ENCODE measurements around the gene ALDH3A2.

DNA sequence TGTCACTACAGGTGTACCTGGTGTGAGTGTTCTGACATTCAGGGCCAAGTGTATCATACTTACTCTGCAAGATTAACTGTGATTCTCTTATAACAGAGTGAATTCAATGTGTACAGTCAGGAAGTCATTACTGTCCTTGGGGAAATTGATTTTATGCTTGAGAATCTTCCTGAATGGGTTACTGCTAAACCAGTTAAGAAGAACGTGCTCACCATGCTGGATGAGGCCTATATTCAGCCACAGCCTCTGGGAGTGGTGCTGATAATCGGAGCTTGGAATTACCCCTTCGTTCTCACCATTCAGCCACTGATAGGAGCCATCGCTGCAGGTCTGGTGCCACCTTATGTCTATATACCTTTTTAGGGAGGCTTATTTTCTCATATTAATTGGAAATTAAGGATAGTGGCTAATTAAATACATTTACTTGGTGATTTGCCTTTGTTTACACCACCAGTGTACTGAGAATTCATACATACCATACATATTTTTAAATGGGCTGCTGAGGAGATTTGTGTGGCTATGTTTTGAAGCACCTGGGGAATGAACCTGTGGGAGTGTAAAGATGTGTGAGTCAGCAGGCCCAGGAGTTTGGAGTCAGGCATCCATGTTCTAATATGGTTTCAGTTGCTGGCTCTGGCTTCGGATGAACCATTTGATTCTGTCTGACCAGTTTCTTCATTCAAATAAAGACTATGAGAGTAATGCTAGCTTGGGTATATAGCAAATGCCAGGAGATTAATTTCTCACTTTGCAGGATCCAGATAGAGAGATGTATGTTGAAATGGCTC is 3.1 kb downstream of the ALDH3A2 start:
- TF ChIP-seq POLR2AphosphoS5 (IDR thresholded peaks at IDR 0.05; ENCODE audit: low read depth, low read length) (no peak), TAF1 (IDR thresholded peaks at IDR 0.05; ENCODE audit: borderline replicate concordance, insufficient read depth, low read length) (no peak), REST (IDR thresholded peaks at IDR 0.05; ENCODE audit: insufficient read depth in 1 of 2, low read depth in 2 of 2, low read length in 2 of 2) (no peak)

Data from PFSK-1 (cell line).